GM19395 (cell line): ENCODE data around the gene ETF1.

Source experiments
- ATAC-seq: cut with Tn5 transposase; IDR thresholded peaks from one replicate; pipeline ENCODE4 v1.9.1; 2021; ENCODE audit warnings: mild to moderate bottlenecking, moderate library complexity; ENCODE audit not compliant: unreplicated experiment

ETF1 gene

GRCh38 chr5:138542956-138543729 is at the start of gene ETF1:
TSS of gene ETF1 (minus strand) at chr5:138543236. CDS start at chr5:138542918, 318 bp downstream.
- ATAC-seq: peak; percentile 94

GRCh38 chr5:138588013-138588788 is 45.2 kb upstream of the ETF1 start:
- no peak for ATAC-seq

DNA sequence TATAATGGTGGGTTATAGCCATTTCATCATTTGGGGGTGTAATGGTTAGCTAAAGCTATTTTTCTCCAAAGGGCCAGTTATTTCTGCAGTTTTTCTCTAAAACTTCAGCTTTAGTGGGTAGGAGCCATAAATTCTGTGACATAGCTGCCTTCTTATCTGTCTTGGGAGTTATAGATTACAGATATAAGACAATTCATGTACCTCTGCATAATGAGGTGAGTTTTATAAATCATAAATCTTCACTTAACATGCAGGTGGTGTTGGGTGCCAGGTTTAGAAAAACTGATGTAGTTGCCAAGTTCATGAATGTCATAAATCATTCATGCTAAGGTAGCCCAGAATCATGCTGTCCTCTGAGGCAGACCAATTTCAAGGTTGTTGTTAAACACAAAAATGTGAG is 42.1 kb upstream of the ETF1 start:
- no peak for ATAC-seq

- ATAC-seq: no peak
Observed at GRCh38 chr5:138583984-138584637, 41.1 kb upstream of the ETF1 start.

DNA sequence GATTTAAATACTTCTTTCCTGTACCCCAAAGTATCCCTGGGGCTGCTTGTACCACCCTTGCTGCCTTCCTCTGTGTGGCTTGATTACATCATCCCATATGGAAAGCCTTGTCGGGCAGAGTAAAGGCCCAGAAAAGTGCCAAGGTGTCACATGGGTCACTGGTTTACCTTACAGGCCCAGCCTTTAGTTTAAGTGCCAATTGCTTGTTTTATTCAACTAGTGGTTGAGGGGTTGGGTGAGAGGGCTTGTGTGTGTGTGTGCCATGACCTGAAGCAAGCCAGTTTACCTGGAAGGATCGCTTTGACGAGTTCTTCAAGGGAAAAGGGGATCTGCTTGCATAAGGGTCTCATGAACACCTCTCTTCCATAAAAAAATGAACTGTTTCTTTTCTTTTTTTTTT is 39.9 kb upstream of the ETF1 start:
- ATAC-seq: no peak

- ATAC-seq: no peak
Observed at GRCh38 chr5:138580777-138581176, 37.7 kb upstream of the ETF1 start.

DNA sequence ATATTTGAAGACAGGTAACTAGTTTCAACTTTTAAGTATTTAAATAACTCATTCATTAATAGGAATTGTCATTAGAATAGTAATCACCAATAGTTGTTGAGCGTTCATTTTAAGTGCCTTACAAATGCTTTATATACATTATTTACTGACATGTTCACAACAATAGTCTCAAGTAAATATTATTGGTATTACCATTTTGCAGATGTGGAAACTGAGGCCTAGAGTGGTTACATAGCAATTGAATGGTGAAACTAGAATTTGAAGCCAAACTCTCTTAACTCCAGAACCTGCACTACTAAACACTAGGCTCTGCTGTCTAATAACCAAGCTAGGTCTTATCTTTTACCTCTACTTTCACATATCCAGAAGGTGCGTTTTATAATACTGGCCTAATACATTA is 37.0 kb upstream of the ETF1 start:
- no peak for ATAC-seq

DNA sequence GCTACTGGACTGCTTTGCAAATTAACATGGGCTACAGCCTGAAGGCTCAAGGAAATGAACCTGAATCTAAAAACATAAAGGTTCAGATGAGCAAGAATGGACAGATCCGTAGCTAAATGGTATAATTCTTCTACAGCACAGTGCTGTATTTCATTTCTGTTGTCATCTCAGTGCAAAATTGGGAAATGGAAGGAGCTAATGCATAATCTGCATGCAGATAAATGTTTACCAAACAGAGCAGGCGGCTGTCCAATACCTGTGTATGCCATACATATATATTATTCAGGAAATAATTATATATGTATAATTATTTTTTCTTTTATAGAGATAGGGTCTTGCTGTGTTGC is 36.5 kb upstream of the ETF1 start:
- no peak for ATAC-seq

- ATAC-seq: no peak
Observed at GRCh38 chr5:138577452-138577851, 34.4 kb upstream of the ETF1 start.

DNA sequence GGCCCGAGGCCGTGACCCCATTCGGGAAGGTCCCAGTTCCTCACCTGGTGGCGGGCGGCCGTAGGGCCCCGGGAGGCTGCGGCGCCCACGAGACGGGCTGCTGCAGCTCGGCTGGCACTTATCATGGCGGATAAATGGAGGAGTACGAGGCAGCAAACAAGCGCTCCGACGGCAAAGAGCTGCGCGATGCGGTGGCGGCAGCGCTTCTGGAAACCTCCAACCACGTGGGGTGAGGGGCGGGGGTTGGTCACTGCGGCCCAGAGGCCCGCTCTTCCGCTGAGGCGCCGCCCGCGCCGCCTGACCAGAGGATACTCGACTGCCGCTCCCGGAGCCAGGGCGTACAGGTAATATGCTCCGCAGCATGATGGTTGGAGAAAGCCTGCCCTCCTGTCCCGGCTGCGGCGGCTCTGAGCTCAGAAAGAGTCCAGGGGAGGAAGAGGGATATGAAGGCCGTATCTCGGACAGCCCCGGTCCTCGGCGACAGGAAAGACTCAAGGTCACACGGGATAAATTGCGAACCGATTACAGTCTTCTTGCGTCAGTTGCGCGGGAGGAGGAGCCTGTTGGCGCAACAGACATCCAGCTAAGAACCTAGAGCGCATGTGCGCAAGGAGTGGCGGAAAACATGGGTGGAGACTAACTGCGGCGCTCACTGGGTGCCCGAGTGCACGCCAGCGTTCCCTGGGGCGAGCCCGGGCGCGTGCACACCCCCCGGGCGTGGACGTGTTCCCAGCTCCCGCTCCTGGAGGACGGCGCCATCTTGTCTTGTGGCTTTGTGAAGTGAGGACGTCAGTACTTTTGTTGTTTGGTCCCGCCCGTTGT is 32.4 kb upstream of the ETF1 start, which contains the start of gene HSPA9:
HSPA9 (minus strand) TSS at position 208 of the 822 bp plus-strand sequence; CDS start at position 125, 83 bp downstream.
- ATAC-seq: peak; percentile 92

- no peak for ATAC-seq
Observed at GRCh38 chr5:138574744-138575193, 31.7 kb upstream of the ETF1 start.

GRCh38 chr5:138573949-138574670 is 31.1 kb upstream of the ETF1 start:
- no peak for ATAC-seq

DNA sequence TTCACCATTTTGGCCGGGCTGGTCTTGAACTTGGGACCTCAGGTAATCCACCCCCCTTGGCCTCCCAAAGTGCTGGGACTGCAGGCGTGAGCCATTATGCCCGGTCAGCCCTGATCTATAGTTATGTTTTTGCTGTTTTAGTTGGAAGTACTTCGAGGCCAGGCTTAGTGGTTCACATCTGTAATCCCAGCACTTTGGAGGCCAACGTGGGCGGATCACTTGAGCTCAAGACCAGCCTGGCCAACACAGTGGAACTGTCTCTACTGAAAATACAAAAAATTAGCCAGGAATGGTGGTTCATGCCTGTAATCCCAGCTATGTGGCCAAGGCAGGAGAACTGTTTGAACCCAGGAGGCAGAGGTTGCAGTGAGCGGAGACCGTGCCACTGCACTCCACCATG is 30.2 kb upstream of the ETF1 start:
- no peak for ATAC-seq

- ATAC-seq: no peak
Observed at GRCh38 chr5:138570871-138571270, 27.8 kb upstream of the ETF1 start.

GRCh38 chr5:138569782-138570181 is 26.7 kb upstream of the ETF1 start:
- ATAC-seq: no peak

GRCh38 chr5:138568061-138568824 is 25.2 kb upstream of the ETF1 start:
- ATAC-seq: no peak

DNA sequence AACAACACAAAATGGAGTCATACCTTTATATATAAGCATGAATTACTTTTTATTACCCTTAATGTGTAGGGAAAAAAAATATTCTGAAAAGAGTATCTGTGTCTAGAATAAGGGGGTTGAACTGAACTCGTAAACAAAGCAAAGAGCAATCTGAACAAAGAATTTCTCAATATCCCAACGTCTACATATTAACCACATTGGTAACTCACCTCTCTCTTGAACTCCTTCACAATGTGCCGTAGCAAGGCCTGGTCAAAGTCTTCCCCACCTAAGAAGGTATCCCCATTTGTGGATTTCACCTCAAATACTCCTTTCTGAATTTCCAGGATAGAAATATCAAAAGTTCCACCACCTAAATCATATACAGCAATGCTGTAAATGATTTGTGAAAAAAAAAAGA is 23.8 kb upstream of the ETF1 start:
- ATAC-seq: no peak

- ATAC-seq: no peak
Observed at GRCh38 chr5:138565100-138565821, 22.2 kb upstream of the ETF1 start.

DNA sequence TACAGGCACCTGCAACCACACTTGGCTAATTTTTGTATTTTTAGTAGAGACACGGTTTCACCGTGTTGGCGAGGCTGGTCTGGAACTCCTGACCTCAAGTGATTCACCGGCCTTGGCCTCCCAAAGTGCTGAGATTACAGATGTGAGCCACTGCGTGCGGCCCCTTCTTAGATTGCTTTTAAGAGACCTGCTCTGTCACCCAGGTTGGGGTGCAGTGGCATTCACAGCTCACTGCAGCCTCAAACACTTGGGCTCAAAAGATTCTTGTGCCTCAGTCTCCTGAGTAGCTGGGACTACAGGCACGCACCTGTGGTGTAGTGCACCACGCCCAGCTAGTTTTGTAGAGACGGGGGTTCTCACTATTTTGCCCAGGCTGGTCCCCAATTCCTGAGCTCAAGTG is 21.2 kb upstream of the ETF1 start:
- no peak for ATAC-seq
